Adrenal gland (tissue), 12 donors: ENCODE measurements around the gene PRR35. TPM values are rescaled to one million over a fixed set of nuclear protein-coding genes. Genes with fewer than 3 reads are reported as not detected.

Experiments
- DNase-seq, 7 donors: peaks; one replicate each; pipeline ENCODE4 v3.0.0-alpha.2; 2019 to 2020
- H3K27ac ChIP-seq, 5 donors: fragments of 200-600 bp; sonication (generic) in 4 of 5; 1 replicate in 3 of 5; 2 replicates in 2 of 5; pipeline versions ENCODE4 v1.5.1 to v1.8.0; 2016 to 2020; ENCODE audit warnings: mild to moderate bottlenecking in 1 of 5
- H3K27me3 ChIP-seq: fragments of 200-600 bp; 2 replicates; pipeline ENCODE4 v1.8.0; 2021
- H3K36me3 ChIP-seq, 2 donors: fragments of 200-600 bp; replicated peaks in 1 of 2; 1 replicate in 1 of 2; 2 replicates in 1 of 2; pipeline versions ENCODE4 v1.5.1 to v1.8.0; 2018 to 2022
- H3K4me1 ChIP-seq, 2 donors: fragments of 200-600 bp; replicated peaks in 1 of 2; 1 replicate in 1 of 2; 2 replicates in 1 of 2; pipeline versions ENCODE4 v1.5.1 to v1.8.0; 2018 to 2021
- H3K4me3 ChIP-seq, 4 donors: fragments of 200-600 bp; sonication (generic) in 3 of 4; one replicate each; pipeline ENCODE4 v1.5.1; 2016 to 2018
- H3K9me3 ChIP-seq, 3 donors: fragments of 200-600 bp; sonication (generic) in 1 of 3; replicated peaks in 1 of 3; 1 replicate in 2 of 3; 2 replicates in 1 of 3; pipeline versions ENCODE4 v1.5.1 to v1.8.0; 2016 to 2021
- CTCF ChIP-seq, 6 experiments: fragments of 450-650 bp in 4 of 6; fragments of 200-600 bp in 2 of 6; sonication (generic) in 1 of 6; IDR thresholded peaks; 1 replicate in 5 of 6; 2 replicates in 1 of 6; pipeline versions ENCODE4 v1.5.1 to v1.8.0; 2016 to 2021; ENCODE audit warnings: antibody characterized with exemption in 6 of 6, mild to moderate bottlenecking in 2 of 6, moderate library complexity in 1 of 6
- POLR2A ChIP-seq, 2 donors: fragments of 450-650 bp; IDR thresholded peaks; one replicate each; pipeline ENCODE4 v1.6.1; 2017; ENCODE audit warnings: antibody characterized with exemption in 2 of 2, mild to moderate bottlenecking in 2 of 2, moderate library complexity in 1 of 2
- WGBS, 4 donors: extraction: QIAGEN DNeasy Blood & Tissue Kit in 2 of 4; methylation state at CpG; one replicate each; pipeline versions ENCODE4 v1.1.5 to v1.1.7; 2013 to 2017; 5-methylcytosine and 5-hydroxymethylcytosine counted together
- intact Hi-C, 2 donors: fragments of 100-400 bp; cut with DNase I; formaldehyde crosslinking; loops; one replicate each; pipeline versions ENCODE4 v1.14.1 to v1.15.0; 2022 to 2023
- polyA plus RNA-seq, 3 donors: library from polyadenylated mRNA; stranded (reverse); fragments of 200-250 nt in 2 of 3; fragments of 350-450 nt in 1 of 3; fragmentation: Illumina TruSeq in 1 of 3; extraction: RNeasy Lipid Tissue Mini Kit (QIAGEN cat#74804) in 1 of 3; gene quantifications; one replicate each; pipeline ENCODE4 v1.2.3, GENCODE V29; 2013 to 2014
- total RNA-seq, 9 donors: library from RNA; depleted of rRNA in 4 of 9; stranded (reverse); fragments of >200 nt in 4 of 9; fragments of 120-200 nt in 1 of 9; fragmentation: NEBNext Ultra II Directional in 1 of 9; extraction: Animal tissue kit (Norgen Biotek cat#: 25700) in 1 of 9; gene quantifications; one replicate each; pipeline versions ENCODE4 v1.1.0 to v1.2.4, GENCODE V29; 2013 to 2023
- donor health status: healthy with polysubstance abuse.
- donor health status: Bipolar disorder and iron deficiency.
- donor health status: DM: yes; HTN: yes; CAD: no.
- donor health status: DM: no; HTN: no; CAD: no.
- donor health status: DM: no; HTN: no; CAD: no.
- donor health status: DM: yes; HTN: yes; CAD: no.

Gene PRR35
- total and polyA plus RNA-seq, 12 donors, result not detected

- Histone ChIP-seq H3K4me1 (peaks cover 2 to 3% of the 10 kb centered on the region in 2 donors), H3K36me3 (no peaks in the 10 kb centered on the region), H3K4me3 (no peak overlapping the region), H3K27ac (no peak overlapping the region), H3K9me3 (no peaks in the 10 kb centered on the region), H3K27me3 (peaks cover 23% of the 10 kb centered on the region)
- intact Hi-C loops, result no loop called here
- no peak for TF ChIP-seq POLR2A (IDR thresholded peaks at IDR 0.05)
- TF ChIP-seq CTCF (IDR thresholded peaks at IDR 0.05), result no peak
- 18 to 49% (median 34%) methylated on average over 9 to 54 of the region's 54 CpGs for WGBS, 4 donors
- no peak for DNase-seq
These were observed 663 bp downstream of the PRR35 start for GRCh38 chr16:560701-561412.

- no peaks in the 10 kb centered on the region for H3K36me3 ChIP-seq
- peaks cover 23% of the 10 kb centered on the region for H3K27me3 ChIP-seq
- TF ChIP-seq POLR2A (IDR thresholded peaks at IDR 0.05) (no peak), CTCF (IDR thresholded peaks at IDR 0.05) (no peak)
- no peak overlapping the region for H3K27ac ChIP-seq
- H3K4me1 ChIP-seq, result peaks cover 7 to 9% of the 10 kb centered on the region in 2 donors
- whole genome bisulfite sequencing, 4 donors, result 66 to 72% (median 69%) methylated on average over 11 to 15 of the region's 15 CpGs; no CpG with 5 or more reads in 1 of the 4 donors
- H3K4me3 ChIP-seq, result no peak overlapping the region
- DNase-seq, result no peak
- intact Hi-C loops, result no loop called here
- no peaks in the 10 kb centered on the region for H3K9me3 ChIP-seq
These were observed 1.2 kb downstream of the PRR35 start for GRCh38 chr16:561413-561794.

GRCh38 chr16:561957-562938 is 2.1 kb downstream of the PRR35 start:
- no peak for TF ChIP-seq POLR2A (IDR thresholded peaks at IDR 0.05)
- no peak for TF ChIP-seq CTCF (IDR thresholded peaks at IDR 0.05)
- Histone ChIP-seq H3K36me3 (no peaks in the 10 kb centered on the region), H3K9me3 (no peaks in the 10 kb centered on the region), H3K27me3 (peaks cover 23% of the 10 kb centered on the region), H3K4me3 (no peak overlapping the region), H3K4me1 (peaks cover 16 to 17% of the 10 kb centered on the region in 2 donors), H3K27ac (no peak overlapping the region)
- 84 to 90% (median 87%) methylated on average over 21 to 43 of the region's 43 CpGs for WGBS, 4 donors
- DNase-seq, result no peak
- intact Hi-C loops, result no loop called here

- peaks cover 24 to 25% of the 10 kb centered on the region in 2 donors for H3K4me1 ChIP-seq
- 86 to 90% (median 88%) methylated on average over 7 to 30 of the region's 30 CpGs for WGBS, 4 donors
These were observed 3.0 kb downstream of the PRR35 start for GRCh38 chr16:563072-563644.

More at GRCh38 chr16:563072-563644, 3.0 kb downstream of the PRR35 start:
- Histone ChIP-seq H3K9me3 (no peaks in the 10 kb centered on the region), H3K4me3 (no peak overlapping the region), H3K36me3 (no peaks in the 10 kb centered on the region), H3K27ac (no peak overlapping the region), H3K27me3 (peaks cover 23% of the 10 kb centered on the region)
- DNase-seq, result no peak
- TF ChIP-seq CTCF (IDR thresholded peaks at IDR 0.05), result no peak
- TF ChIP-seq POLR2A (IDR thresholded peaks at IDR 0.05), result no peak
- intact Hi-C loops, result no loop called here
